Spleen (tissue), 11 donors: ENCODE results near the gene FGF19. TPM values are rescaled to one million over a fixed set of nuclear protein-coding genes. Genes with fewer than 3 reads are reported as not detected.

Experiments used
- DNase-seq: peaks from one replicate; pipeline ENCODE4 v3.0.0-alpha.2; 2020
- H3K27ac ChIP-seq, 8 donors: fragments of 200-600 bp; sonication (generic) in 7 of 8; 1 replicate in 4 of 8; 2 replicates in 4 of 8; pipeline versions ENCODE4 v1.5.0 to v1.8.0; 2016 to 2021; ENCODE audit warnings: inconsistent platforms in 4 of 8, mild to moderate bottlenecking in 4 of 8, moderate library complexity in 1 of 8
- H3K27me3 ChIP-seq, 7 donors: fragments of 200-600 bp; sonication (generic) in 6 of 7; replicated peaks in 1 of 7; 1 replicate in 4 of 7; 2 replicates in 3 of 7; pipeline versions ENCODE4 v1.5.0 to v1.8.0; 2016 to 2021; ENCODE audit warnings: inconsistent platforms in 3 of 7, mild to moderate bottlenecking in 1 of 7
- H3K36me3 ChIP-seq, 6 donors: fragments of 200-600 bp; sonication (generic) in 5 of 6; 1 replicate in 4 of 6; 2 replicates in 2 of 6; pipeline versions ENCODE4 v1.5.0 to v1.8.0; 2016 to 2021; ENCODE audit warnings: inconsistent platforms in 2 of 6
- H3K4me1 ChIP-seq, 6 donors: fragments of 200-600 bp; sonication (generic) in 5 of 6; 1 replicate in 3 of 6; 2 replicates in 3 of 6; pipeline versions ENCODE4 v1.5.0 to v1.8.0; 2016 to 2021; ENCODE audit warnings: inconsistent platforms in 3 of 6
- H3K4me3 ChIP-seq, 8 donors: fragments of 200-600 bp; sonication (generic) in 7 of 8; 1 replicate in 4 of 8; 2 replicates in 4 of 8; pipeline versions ENCODE4 v1.5.0 to v1.8.0; 2016 to 2021; ENCODE audit warnings: inconsistent platforms in 4 of 8, mild to moderate bottlenecking in 4 of 8, moderate library complexity in 2 of 8
- H3K9me3 ChIP-seq, 8 donors: fragments of 200-600 bp; sonication (generic) in 7 of 8; 1 replicate in 4 of 8; 2 replicates in 4 of 8; pipeline versions ENCODE4 v1.5.0 to v1.8.0; 2016 to 2021; ENCODE audit warnings: inconsistent platforms in 4 of 8
- CTCF ChIP-seq, 11 experiments: fragments of 200-600 bp in 7 of 11; fragments of 450-650 bp in 4 of 11; sonication (generic) in 4 of 11; IDR thresholded peaks in 8 of 11; conservative IDR thresholded peaks in 3 of 11; 1 replicate in 7 of 11; 2 replicates in 4 of 11; pipeline versions ENCODE4 v1.4.0 to v1.8.0; 2016 to 2021; ENCODE audit warnings: antibody characterized with exemption in 11 of 11, inconsistent platforms in 4 of 11, mild to moderate bottlenecking in 1 of 11
- POLR2A ChIP-seq, 3 donors: fragments of 450-650 bp; IDR thresholded peaks; one replicate each; pipeline ENCODE4 v1.5.1; 2017; ENCODE audit warnings: antibody characterized with exemption in 3 of 3, mild to moderate bottlenecking in 1 of 3
- POLR2AphosphoS5 ChIP-seq, 3 donors: sonication (generic); formaldehyde crosslinking; IDR thresholded peaks; one replicate each; pipeline ENCODE4 v1.5.1; 2017; ENCODE audit warnings: antibody characterized with exemption in 3 of 3
- WGBS, 5 donors: extraction: QIAGEN DNeasy Blood & Tissue Kit in 3 of 5; methylation state at CpG; one replicate each; pipeline versions ENCODE4 v1.1.5 to v1.1.7; 2013 to 2018; 5-methylcytosine and 5-hydroxymethylcytosine counted together
- intact Hi-C: fragments of 100-400 bp; cut with DNase I; formaldehyde crosslinking; loops from one replicate; pipeline ENCODE4 v1.15.0; 2023; ENCODE audit warnings: low total_unique reads
- polyA plus RNA-seq, 3 donors: library from polyadenylated mRNA; stranded (reverse); fragments of 200-250 nt; gene quantifications; one replicate each; pipeline ENCODE4 v1.2.1, GENCODE V29; 2013
- total RNA-seq, 7 donors: library from RNA; depleted of rRNA in 3 of 7; stranded (reverse); fragments of >200 nt in 3 of 7; fragmentation: NEBNext Ultra II Directional in 4 of 7; extraction: Animal tissue kit (Norgen Biotek cat#: 25700) in 4 of 7; gene quantifications; one replicate each; pipeline versions ENCODE4 v1.1.0 to v1.2.1, GENCODE V29; 2016 to 2021
- donor health status: healthy with polysubstance abuse.
- donor health status: DM: no; HTN: no; CAD: no; lungs with moderate emphysema.
- donor health status: DM: no; HTN: no; CAD: no.
- donor health status: Bipolar disorder and iron deficiency.
- donor health status: healthy.
- donor health status: DM: no; HTN: no; CAD: no.
- donor health status: DM: yes; HTN: yes; CAD: no.

FGF19 gene
- total and polyA plus RNA-seq, 10 donors, result not detected

GRCh38 chr11:69661413-69661715, 42.5 kb downstream of the FGF19 start:
- H3K36me3 ChIP-seq, result peaks cover 0 to 56% (median 26%) of the 10 kb centered on the region in 6 donors
- H3K27ac ChIP-seq, result no peak overlapping the region
- TF ChIP-seq POLR2A (IDR thresholded peaks at IDR 0.05) (no peak), CTCF (IDR thresholded peaks at IDR 0.05 in 8 of 11, conservative IDR thresholded peaks at IDR 0.05 in 3 of 11) (no peak), POLR2AphosphoS5 (IDR thresholded peaks at IDR 0.05) (no peak)
- intact Hi-C loops, result no loop called here
- peaks cover 0 to 15% (median 8%) of the 10 kb centered on the region in 6 donors for H3K4me1 ChIP-seq
- no peak for DNase-seq
- H3K9me3 ChIP-seq, result no peaks in the 10 kb centered on the region
- no peaks in the 10 kb centered on the region for H3K27me3 ChIP-seq
- no peak overlapping the region for H3K4me3 ChIP-seq
- WGBS, 5 donors, result 76 to 93% (median 88%) methylated on average over 10 of the region's 10 CpGs

DNA sequence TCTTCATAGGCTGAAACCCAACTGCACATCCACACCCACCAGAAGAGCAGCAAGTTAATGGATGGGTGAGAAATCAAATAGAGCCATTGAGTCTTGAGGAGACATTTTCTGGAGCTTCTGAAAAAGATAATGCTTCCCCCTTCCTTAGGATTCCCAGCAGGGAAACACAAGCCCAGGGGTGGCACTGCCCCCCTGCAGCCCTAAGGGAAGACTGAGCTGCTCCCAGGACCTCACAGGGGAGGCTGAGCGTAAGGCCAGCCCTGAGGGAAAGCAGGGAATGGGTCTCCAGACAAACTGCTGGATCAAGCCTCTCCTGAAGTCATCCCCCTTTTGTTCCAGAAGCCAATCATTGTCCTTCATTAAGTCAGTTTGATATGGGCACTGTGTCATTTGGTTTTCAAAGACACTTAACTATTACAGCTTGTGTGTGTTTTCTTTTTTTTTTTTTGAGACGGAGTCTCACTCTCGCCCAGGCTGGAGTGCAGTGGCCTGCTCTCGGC, 43.8 kb downstream of the FGF19 start:
- peaks cover 0 to 43% (median 17%) of the 10 kb centered on the region in 6 donors for H3K36me3 ChIP-seq
- WGBS, 5 donors, result 91 to 96% (median 93%) methylated on average over 4 of the region's 4 CpGs
- H3K27me3 ChIP-seq, result no peaks in the 10 kb centered on the region
- peaks cover 0 to 15% (median 8%) of the 10 kb centered on the region in 6 donors for H3K4me1 ChIP-seq
- peak; percentile 18 for DNase-seq
- no peaks in the 10 kb centered on the region for H3K9me3 ChIP-seq
- H3K4me3 ChIP-seq, result no peak overlapping the region
- intact Hi-C loops, result no loop called here
- TF ChIP-seq POLR2AphosphoS5 (IDR thresholded peaks at IDR 0.05) (no peak), POLR2A (IDR thresholded peaks at IDR 0.05) (no peak), CTCF (IDR thresholded peaks at IDR 0.05 in 8 of 11, conservative IDR thresholded peaks at IDR 0.05 in 3 of 11) (no peak)
- no peak overlapping the region for H3K27ac ChIP-seq

- 92 to 99% (median 94%) methylated on average over 11 to 12 of the region's 12 CpGs for WGBS, 5 donors
- no peaks in the 10 kb centered on the region for H3K9me3 ChIP-seq
- no peaks in the 10 kb centered on the region for H3K27me3 ChIP-seq
- no peak for TF ChIP-seq POLR2A (IDR thresholded peaks at IDR 0.05)
- no peak for TF ChIP-seq CTCF (IDR thresholded peaks at IDR 0.05 in 8 of 11, conservative IDR thresholded peaks at IDR 0.05 in 3 of 11)
- no peak for TF ChIP-seq POLR2AphosphoS5 (IDR thresholded peaks at IDR 0.05)
- no peak overlapping the region for H3K27ac ChIP-seq
- no peak overlapping the region for H3K4me3 ChIP-seq
- H3K4me1 ChIP-seq, result peaks cover 0 to 15% (median 8%) of the 10 kb centered on the region in 6 donors
- peaks cover 0 to 38% (median 13%) of the 10 kb centered on the region in 6 donors for H3K36me3 ChIP-seq
- intact Hi-C loops, result no loop called here
- peak; percentile 51 for DNase-seq
Observed at GRCh38 chr11:69659591-69659990, 44.2 kb downstream of the FGF19 start.

DNA sequence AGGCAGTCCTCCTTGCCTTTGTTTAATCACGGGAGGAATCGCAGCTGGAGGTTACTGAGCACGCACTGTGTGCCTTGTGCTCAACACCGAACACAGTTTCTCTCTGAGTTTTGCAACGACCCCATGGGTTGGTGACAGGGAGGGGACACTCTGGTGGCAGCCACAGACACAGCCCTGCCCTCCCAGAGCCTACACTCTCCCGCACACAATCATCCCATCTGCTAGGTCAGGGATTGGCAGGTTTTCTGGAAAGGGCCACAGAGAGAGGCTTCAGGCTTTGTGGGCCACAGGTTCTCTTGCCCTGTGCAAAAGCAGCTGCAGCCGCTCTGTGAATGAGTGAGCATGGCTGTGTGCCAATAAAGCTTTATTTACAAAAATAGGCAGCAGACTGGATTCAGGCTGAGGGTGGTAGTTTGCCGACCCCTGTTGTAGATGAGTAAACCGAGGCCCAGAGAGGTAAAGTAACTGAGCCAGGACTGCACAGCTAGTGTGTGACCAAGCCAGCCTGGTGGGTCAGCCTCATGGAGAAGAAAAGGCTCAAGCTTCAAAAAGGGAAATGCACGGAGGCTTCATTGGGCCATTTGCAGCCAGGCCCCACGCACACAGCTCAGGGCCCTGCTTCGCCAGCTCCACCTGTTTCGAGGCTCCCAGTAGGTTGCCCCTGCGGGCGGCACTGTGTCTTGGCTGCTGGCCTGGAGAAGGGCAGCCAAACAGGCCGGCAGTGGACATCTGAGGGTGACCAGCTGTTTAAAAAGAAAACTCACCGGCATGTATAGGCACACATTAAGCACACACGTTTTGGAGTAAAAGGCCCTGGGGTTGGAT, 45.0 kb downstream of the FGF19 start:
- intact Hi-C loops, result no loop called here
- Histone ChIP-seq H3K4me1 (peaks cover 0 to 15% (median 8%) of the 10 kb centered on the region in 6 donors), H3K27me3 (no peaks in the 10 kb centered on the region), H3K9me3 (no peaks in the 10 kb centered on the region), H3K27ac (no peak overlapping the region), H3K4me3 (no peak overlapping the region), H3K36me3 (peaks cover 0 to 38% (median 12%) of the 10 kb centered on the region in 6 donors)
- peak; percentile 57 for DNase-seq
- TF ChIP-seq POLR2AphosphoS5 (IDR thresholded peaks at IDR 0.05) (no peak), CTCF (IDR thresholded peaks at IDR 0.05 in 8 of 11, conservative IDR thresholded peaks at IDR 0.05 in 3 of 11) (no peak), POLR2A (IDR thresholded peaks at IDR 0.05) (no peak)
- 83 to 90% (median 87%) methylated on average over 16 to 18 of the region's 18 CpGs for WGBS, 5 donors
